GM12892 (cell line): ENCODE measurements around the gene HEPN1.

Source experiments
- DNase-seq: peaks from one replicate; pipeline ENCODE4 v3.0.0; 2011; ENCODE audit not compliant: insufficient read length
- FAIRE-seq: peaks from 2 replicates; lab custom pipeline; 2011; peaks lifted over from hg19 to GRCh38; lab: Jason Lieb, UNC
- POLR2A ChIP-seq: IDR thresholded peaks from 2 replicates; pipeline ENCODE4 v1.6.1; 2011; ENCODE audit warnings: low read depth, low read length, control low read depth
- POLR2AphosphoS5 ChIP-seq: IDR thresholded peaks from 2 replicates; pipeline ENCODE4 v1.6.1; 2011; ENCODE audit warnings: low read depth, low read length, control low read depth
- TAF1 ChIP-seq: IDR thresholded peaks from 2 replicates; pipeline ENCODE4 v1.6.1; 2011; ENCODE audit warnings: low read depth, mild to moderate bottlenecking, control low read depth, low read length, borderline replicate concordance

HEPN1 gene

GRCh38 chr11:124919898-124920297 is 848 bp downstream of the HEPN1 start:
- TF ChIP-seq POLR2A, result no peak
- TF ChIP-seq TAF1, result no peak
- no peak for TF ChIP-seq POLR2AphosphoS5

GRCh38 chr11:124920356-124920755 is 1.3 kb downstream of the HEPN1 start:
- no peak for FAIRE-seq
- no peak for DNase-seq
- TF ChIP-seq POLR2A (no peak), TAF1 (no peak), POLR2AphosphoS5 (no peak)

More at GRCh38 chr11:124919898-124920297, 848 bp downstream of the HEPN1 start:
- FAIRE-seq (no peak), DNase-seq (no peak)

GRCh38 chr11:124920870-124921609 is 2.0 kb downstream of the HEPN1 start:
- TF ChIP-seq POLR2AphosphoS5 (no peak), TAF1 (no peak), POLR2A (no peak)
- FAIRE-seq, result no peak
- no peak for DNase-seq

GRCh38 chr11:124922831-124923230 is 3.8 kb downstream of the HEPN1 start:
- no peak for FAIRE-seq
- DNase-seq, result no peak
- TF ChIP-seq POLR2AphosphoS5, result no peak
- TF ChIP-seq TAF1, result no peak
- no peak for TF ChIP-seq POLR2A

GRCh38 chr11:124923296-124923695 is 4.2 kb downstream of the HEPN1 start:
- no peak for TF ChIP-seq POLR2A
- TF ChIP-seq POLR2AphosphoS5, result no peak
- no peak for TF ChIP-seq TAF1
- DNase-seq (no peak), FAIRE-seq (no peak)

GRCh38 chr11:124928942-124929665 is 10.1 kb downstream of the HEPN1 start:
- no peak for TF ChIP-seq TAF1
- no peak for TF ChIP-seq POLR2AphosphoS5
- TF ChIP-seq POLR2A, result no peak
- DNase-seq (no peak), FAIRE-seq (no peak)

- FAIRE-seq (no peak), DNase-seq (no peak)
- no peak for TF ChIP-seq POLR2AphosphoS5
- no peak for TF ChIP-seq TAF1
- TF ChIP-seq POLR2A, result no peak
Measured at GRCh38 chr11:124930799-124931198, 11.7 kb downstream of the HEPN1 start.

- TF ChIP-seq POLR2A, result no peak
- no peak for TF ChIP-seq POLR2AphosphoS5
- no peak for TF ChIP-seq TAF1
- DNase-seq, result no peak
- no peak for FAIRE-seq
Measured at GRCh38 chr11:124934862-124935547, 16.0 kb downstream of the HEPN1 start.

GRCh38 chr11:124935548-124936514 is 16.8 kb downstream of the HEPN1 start, which contains the start of gene HEPACAM:
Gene HEPACAM, minus strand, starts transcription at chr11:124936047. Its CDS starts 41 bp downstream, at chr11:124936006.
- FAIRE-seq (no peak), DNase-seq (no peak)
- TF ChIP-seq TAF1 (no peak), POLR2AphosphoS5 (no peak), POLR2A (no peak)

- TF ChIP-seq POLR2A (no peak), TAF1 (no peak), POLR2AphosphoS5 (no peak)
- no peak for FAIRE-seq
- no peak for DNase-seq
Measured at GRCh38 chr11:124937336-124937935, 18.4 kb downstream of the HEPN1 start.
